KMS-11 (cell line): ENCODE measurements around the gene FLT3.
"Not testable (repeated sequence)": the region's sequence is repeated elsewhere in the genome, so short reads cannot be mapped to it uniquely, and the experiment has no call there.

Experiments
- H2AFZ ChIP-seq: fragments of 200-600 bp; sonication (generic); 2 replicates; pipeline ENCODE4 v1.6.1; 2016; ENCODE audit warnings: antibody characterized with exemption, mixed run types, low read depth
- H3K27ac ChIP-seq: fragments of 200-600 bp; sonication (generic); 2 replicates; pipeline ENCODE4 v1.6.1; 2016; ENCODE audit warnings: mild to moderate bottlenecking, mixed run types
- H3K27me3 ChIP-seq: fragments of 200-600 bp; sonication (generic); 2 replicates; pipeline ENCODE4 v1.6.1; 2017; ENCODE audit warnings: mild to moderate bottlenecking, low read depth, mixed run types, moderate library complexity; ENCODE audit not compliant: insufficient read depth
- H3K36me3 ChIP-seq: fragments of 200-600 bp; sonication (generic); 2 replicates; pipeline ENCODE4 v1.6.1; 2017; ENCODE audit warnings: mild to moderate bottlenecking, mixed run types; ENCODE audit not compliant: insufficient read depth
- H3K4me1 ChIP-seq: fragments of 200-600 bp; sonication (generic); 2 replicates; pipeline ENCODE4 v1.6.1; 2016; ENCODE audit warnings: mild to moderate bottlenecking, low read depth, mixed run types; ENCODE audit not compliant: poor library complexity, severe bottlenecking
- H3K4me2 ChIP-seq: fragments of 200-600 bp; sonication (generic); 2 replicates; pipeline ENCODE4 v1.7.0; 2016; ENCODE audit warnings: mild to moderate bottlenecking, mixed run types
- H3K4me3 ChIP-seq: fragments of 200-600 bp; sonication (generic); IDR thresholded peaks from 2 replicates; pipeline ENCODE4 v1.6.1; 2017; ENCODE audit warnings: low read depth, low read length, mixed read lengths; ENCODE audit not compliant: insufficient read depth
- H3K79me2 ChIP-seq: fragments of 200-600 bp; sonication (generic); 2 replicates; pipeline ENCODE4 v1.6.1; 2016; ENCODE audit warnings: low read depth, mixed run types; ENCODE audit not compliant: insufficient read depth
- H3K9ac ChIP-seq: fragments of 200-600 bp; sonication (generic); 2 replicates; pipeline ENCODE4 v1.6.1; 2016; ENCODE audit warnings: mild to moderate bottlenecking, mixed run types
- H4K20me1 ChIP-seq: fragments of 200-600 bp; sonication (generic); 2 replicates; pipeline ENCODE4 v1.6.1; 2016; ENCODE audit warnings: mild to moderate bottlenecking, mixed run types; ENCODE audit not compliant: insufficient read depth
- TF ChIP-seq, protein P1 (sequence below): fragments of 200-600 bp; sonication (generic); conservative IDR thresholded peaks from 2 replicates; pipeline ENCODE4 v1.6.1; 2017; ENCODE audit warnings: low read depth, mild to moderate bottlenecking, antibody characterized with exemption, low read length, moderate library complexity, mixed read lengths

Gene FLT3

DNA sequence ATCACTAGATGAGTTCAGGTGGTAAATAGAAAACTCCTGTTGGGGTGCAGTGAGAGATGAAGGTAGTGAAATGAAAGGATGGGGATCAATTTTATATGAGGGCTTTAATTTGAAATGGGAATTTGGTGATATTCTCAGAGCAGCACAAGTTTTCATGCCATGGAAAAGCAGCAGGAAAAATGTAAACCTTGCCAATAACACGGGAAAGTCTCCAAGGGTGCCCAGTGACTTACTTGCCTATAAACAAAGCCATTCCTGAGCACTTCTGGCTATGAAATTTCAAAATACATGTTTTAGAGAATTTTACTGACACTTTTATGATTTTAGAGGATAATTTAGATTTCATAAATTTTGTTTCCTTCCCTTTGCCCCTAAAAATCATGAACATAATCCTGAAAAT is 16.4 kb upstream of the FLT3 start:
- H3K27ac ChIP-seq = no peak overlapping the region
- no peak overlapping the region for H3K4me2 ChIP-seq
- H3K79me2 ChIP-seq = no peaks in the 10 kb centered on the region
- no peaks in the 10 kb centered on the region for H3K4me1 ChIP-seq
- no peaks in the 10 kb centered on the region for H4K20me1 ChIP-seq
- TF ChIP-seq, protein P1, sequence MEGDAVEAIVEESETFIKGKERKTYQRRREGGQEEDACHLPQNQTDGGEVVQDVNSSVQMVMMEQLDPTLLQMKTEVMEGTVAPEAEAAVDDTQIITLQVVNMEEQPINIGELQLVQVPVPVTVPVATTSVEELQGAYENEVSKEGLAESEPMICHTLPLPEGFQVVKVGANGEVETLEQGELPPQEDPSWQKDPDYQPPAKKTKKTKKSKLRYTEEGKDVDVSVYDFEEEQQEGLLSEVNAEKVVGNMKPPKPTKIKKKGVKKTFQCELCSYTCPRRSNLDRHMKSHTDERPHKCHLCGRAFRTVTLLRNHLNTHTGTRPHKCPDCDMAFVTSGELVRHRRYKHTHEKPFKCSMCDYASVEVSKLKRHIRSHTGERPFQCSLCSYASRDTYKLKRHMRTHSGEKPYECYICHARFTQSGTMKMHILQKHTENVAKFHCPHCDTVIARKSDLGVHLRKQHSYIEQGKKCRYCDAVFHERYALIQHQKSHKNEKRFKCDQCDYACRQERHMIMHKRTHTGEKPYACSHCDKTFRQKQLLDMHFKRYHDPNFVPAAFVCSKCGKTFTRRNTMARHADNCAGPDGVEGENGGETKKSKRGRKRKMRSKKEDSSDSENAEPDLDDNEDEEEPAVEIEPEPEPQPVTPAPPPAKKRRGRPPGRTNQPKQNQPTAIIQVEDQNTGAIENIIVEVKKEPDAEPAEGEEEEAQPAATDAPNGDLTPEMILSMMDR = no peak
- H3K4me3 ChIP-seq = no peak overlapping the region
- no peak overlapping the region for H3K9ac ChIP-seq
- no peaks in the 10 kb centered on the region for H3K36me3 ChIP-seq
- no peak overlapping the region for H2AFZ ChIP-seq
- no peaks in the 10 kb centered on the region for H3K27me3 ChIP-seq

GRCh38 chr13:28110414-28110813 is 10.0 kb upstream of the FLT3 start:
- Histone ChIP-seq H3K79me2 (no peaks in the 10 kb centered on the region), H2AFZ (no peak overlapping the region), H3K27me3 (no peaks in the 10 kb centered on the region), H4K20me1 (no peaks in the 10 kb centered on the region), H3K36me3 (no peaks in the 10 kb centered on the region), H3K4me3 (no peak overlapping the region), H3K9ac (no peak overlapping the region), H3K27ac (no peak overlapping the region), H3K4me2 (no peak overlapping the region), H3K4me1 (no peaks in the 10 kb centered on the region)
- TF ChIP-seq, protein P1 = no peak

- no peaks in the 10 kb centered on the region for H3K27me3 ChIP-seq
- H3K4me2 ChIP-seq = no peak overlapping the region
- TF ChIP-seq, protein P1 = no peak
- no peaks in the 10 kb centered on the region for H3K36me3 ChIP-seq
- no peak overlapping the region for H3K27ac ChIP-seq
- no peaks in the 10 kb centered on the region for H4K20me1 ChIP-seq
- H3K79me2 ChIP-seq = no peaks in the 10 kb centered on the region
- H2AFZ ChIP-seq = no peak overlapping the region
- no peak overlapping the region for H3K9ac ChIP-seq
- H3K4me1 ChIP-seq = no peaks in the 10 kb centered on the region
- H3K4me3 ChIP-seq = no peak overlapping the region
Measured at GRCh38 chr13:28106976-28107375, 6.6 kb upstream of the FLT3 start.

GRCh38 chr13:28101886-28102285 is 1.5 kb upstream of the FLT3 start:
- not testable (repeated sequence) for H3K27me3 ChIP-seq, H3K36me3 ChIP-seq, H3K27ac ChIP-seq, H3K4me1 ChIP-seq, H3K4me2 ChIP-seq, H4K20me1 ChIP-seq, H2AFZ ChIP-seq, H3K9ac ChIP-seq, H3K79me2 ChIP-seq, H3K4me3 ChIP-seq

GRCh38 chr13:28099396-28100149 is 803 bp downstream of the FLT3 start:
- Histone ChIP-seq H3K36me3 (no peaks in the 10 kb centered on the region), H3K27ac (no peak overlapping the region), H3K9ac (no peak overlapping the region), H3K79me2 (no peaks in the 10 kb centered on the region), H3K4me3 (no peak overlapping the region), H3K4me2 (no peak overlapping the region), H2AFZ (no peak overlapping the region), H3K27me3 (no peaks in the 10 kb centered on the region), H4K20me1 (no peaks in the 10 kb centered on the region), H3K4me1 (no peaks in the 10 kb centered on the region)
- TF ChIP-seq, protein P1 = no peak
